MCF 10A (cell line): ENCODE data around the gene CDK17. TPM values are rescaled to one million over a fixed set of nuclear protein-coding genes. Genes with fewer than 3 reads are reported as not detected.

Source experiments
- BruUV-seq: library from RNA; stranded (reverse); fragments of 400-500 nt; replicated peaks from 2 replicates; lab custom pipeline; 2021; lab: Mats Ljungman, UMichigan
- CTCF ChIA-PET: fragments of 300-600 bp; sonication (Branson Sonifier 250); formaldehyde crosslinking; extraction: SDS; loops from one replicate; lab custom pipeline; 2021; ENCODE audit warnings: antibody characterized with exemption, inconsistent platforms; lab: Yijun Ruan, JAX
- POLR2A ChIA-PET: fragments of 300-600, 350-650 bp; sonication (Branson Sonifier 250); formaldehyde crosslinking; extraction: SDS; loops from one replicate; lab custom pipeline; 2020; ENCODE audit warnings: antibody characterized with exemption, inconsistent platforms; lab: Yijun Ruan, JAX
- DNase-seq: peaks from one replicate; pipeline ENCODE4 v3.0.0-alpha.2; 2018; ENCODE audit not compliant: unreplicated experiment
- H3K27ac Mint-ChIP-seq: one replicate; pipeline ENCODE4 v1.8.0; 2022; ENCODE audit warnings: mild to moderate bottlenecking, low read depth, mixed read lengths; ENCODE audit not compliant: unreplicated experiment
- H3K27me3 Mint-ChIP-seq: one replicate; pipeline ENCODE4 v1.8.0; 2022; ENCODE audit warnings: mixed read lengths; ENCODE audit not compliant: insufficient read depth, unreplicated experiment
- H3K36me3 Mint-ChIP-seq: one replicate; pipeline ENCODE4 v1.8.0; 2022; ENCODE audit warnings: mild to moderate bottlenecking, moderate library complexity, mixed read lengths; ENCODE audit not compliant: insufficient read depth, unreplicated experiment
- H3K4me1 Mint-ChIP-seq: one replicate; pipeline ENCODE4 v1.8.0; 2022; ENCODE audit warnings: mixed read lengths; ENCODE audit not compliant: insufficient read depth, unreplicated experiment
- H3K4me3 Mint-ChIP-seq: one replicate; pipeline ENCODE4 v1.8.0; 2022; ENCODE audit warnings: mild to moderate bottlenecking, moderate library complexity, mixed read lengths; ENCODE audit not compliant: unreplicated experiment
- H3K9me3 Mint-ChIP-seq: one replicate; pipeline ENCODE4 v1.8.0; 2022; ENCODE audit warnings: mixed read lengths; ENCODE audit not compliant: unreplicated experiment
- CTCF ChIP-seq: fragments of 200-600 bp; IDR thresholded peaks from one replicate; pipeline ENCODE4 v1.8.0; 2022; ENCODE audit warnings: antibody characterized with exemption, mild to moderate bottlenecking; ENCODE audit not compliant: unreplicated experiment
- intact Hi-C: fragments of 100-400 bp; cut with micrococcal nuclease; formaldehyde crosslinking; loops from 2 replicates; pipeline ENCODE4 v1.14.1; 2022
- total RNA-seq: library from RNA; stranded (reverse); gene quantifications from 2 replicates; pipeline ENCODE4 v1.2.3, GENCODE V29; 2022

Gene CDK17
- total RNA-seq, 1 experiment from 2014 or later: 49.8 TPM

GRCh38 chr12:96241431-96241830 lies 158.8 kb downstream of the CDK17 start:
- BruUV-seq: no TSS peak
- TF ChIP-seq CTCF: no peak
- DNase-seq: no peak
- Mint-ChIP-seq H3K4me3 (no peak overlapping the region), H3K36me3 (peaks cover 39% of the 10 kb centered on the region), H3K4me1 (peaks cover 27% of the 10 kb centered on the region), H3K9me3 (no peaks in the 10 kb centered on the region), H3K27ac (no peak overlapping the region), H3K27me3 (no peaks in the 10 kb centered on the region)
- ChIA-PET POLR2A (interaction anchor here (0.6 to 1.5 kb wide), 2 partner anchors 22 to 206 kb away, joined by 3 to 6 read pairs; partner anchors contain the start of gene LTA4H), CTCF (no interaction called here)
- intact Hi-C loops: no loop called here

GRCh38 chr12:96240656-96241055 lies 159.6 kb downstream of the CDK17 start:
- peak overlapping the region; percentile 75 for H3K27ac Mint-ChIP-seq
- H3K4me3 Mint-ChIP-seq: no peak overlapping the region
- H3K27me3 Mint-ChIP-seq: no peaks in the 10 kb centered on the region
- intact Hi-C loops: no loop called here
- POLR2A ChIA-PET: interaction anchor here (0.6 kb wide), 1 partner anchor 205 kb away, joined by 3 read pairs; the partner anchor contains the start of gene LTA4H
- no peak for TF ChIP-seq CTCF
- no TSS peak for BruUV-seq
- CTCF ChIA-PET: interaction anchor here (0.6 to 1.3 kb wide), 4 partner anchors 26 to 159 kb away, joined by 3 to 5 read pairs (median 3); no protein-coding TSS in a partner anchor
- H3K9me3 Mint-ChIP-seq: no peaks in the 10 kb centered on the region
- H3K4me1 Mint-ChIP-seq: peaks cover 34% of the 10 kb centered on the region
- H3K36me3 Mint-ChIP-seq: peaks cover 40% of the 10 kb centered on the region
- DNase-seq: no peak

GRCh38 chr12:96239711-96240635 lies 160.3 kb downstream of the CDK17 start:
- H3K9me3 Mint-ChIP-seq: no peaks in the 10 kb centered on the region
- no peak for DNase-seq
- intact Hi-C loops: no loop called here
- no peak for TF ChIP-seq CTCF
- POLR2A ChIA-PET: interaction anchor here (1.7 to 3.3 kb wide), 3 partner anchors 9 to 160 kb away, joined by 4 to 40 read pairs (median 24); partner anchors contain the start of gene CDK17
- no peak overlapping the region for H3K4me3 Mint-ChIP-seq
- peaks cover 38% of the 10 kb centered on the region for H3K36me3 Mint-ChIP-seq
- BruUV-seq: no TSS peak
- H3K27me3 Mint-ChIP-seq: no peaks in the 10 kb centered on the region
- H3K4me1 Mint-ChIP-seq: peaks cover 40% of the 10 kb centered on the region
- CTCF ChIA-PET: interaction anchor here (0.6 to 1.3 kb wide), 6 partner anchors 14 to 159 kb away, joined by 3 to 5 read pairs (median 3); no protein-coding TSS in a partner anchor
- H3K27ac Mint-ChIP-seq: peak overlapping the region; percentile 75
